C4-2B (cell line): ENCODE data around the gene TGFBI.

ENCODE experiments used
- H3K27ac ChIP-seq: fragments of 450-650 bp; 2 replicates; pipeline ENCODE4 v1.5.1; 2017
- CTCF ChIP-seq: fragments of 450-650 bp; conservative IDR thresholded peaks from 2 replicates; pipeline ENCODE4 v1.5.1; 2017; ENCODE audit warnings: mild to moderate bottlenecking
- ZFX ChIP-seq: fragments of 450-650 bp; IDR thresholded peaks from 2 replicates; pipeline ENCODE4 v1.6.1; 2017

The TGFBI gene

DNA sequence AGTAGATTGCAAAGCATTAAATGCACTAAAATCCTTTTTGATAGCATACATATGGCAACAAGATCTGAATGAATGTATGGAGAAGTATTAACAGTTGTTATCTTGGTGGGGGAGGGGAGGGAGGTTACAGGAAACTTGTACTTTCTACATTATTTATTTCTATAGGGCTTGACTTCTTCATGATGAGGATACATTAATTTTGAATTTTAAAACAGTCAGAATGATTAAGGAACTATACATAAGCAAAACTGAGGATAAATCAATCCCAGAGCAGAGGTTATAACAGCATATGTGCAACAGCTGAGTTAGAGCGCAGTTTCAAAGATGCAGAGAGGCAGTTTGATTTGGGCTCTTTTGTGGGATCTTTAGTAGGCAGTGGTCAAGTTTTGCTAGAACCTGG lies 80.0 kb downstream of the TGFBI start:
- H3K27ac ChIP-seq = no peak overlapping the region
- TF ChIP-seq ZFX (no peak), CTCF (no peak)

- no peak for TF ChIP-seq ZFX
- no peak for TF ChIP-seq CTCF
- no peak overlapping the region for H3K27ac ChIP-seq
These were observed 80.8 kb downstream of the TGFBI start for GRCh38 chr5:136109453-136110135.
